BJ (cell line): ENCODE results near the gene LIPA. TPM values are rescaled to one million over a fixed set of nuclear protein-coding genes. Genes with fewer than 3 reads are reported as not detected.
A peak's percentile ranks its signal among the peaks of the same experiment; 100 is the strongest.

Source experiments
- CTCF ChIA-PET: fragments of 350-600 bp; formaldehyde crosslinking; extraction: SDS; loops from one replicate; lab custom pipeline; 2021; ENCODE audit warnings: antibody characterized with exemption, inconsistent platforms; lab: Yijun Ruan, JAX
- POLR2A ChIA-PET: fragments of 300-600 bp; sonication (Branson Sonifier 250); formaldehyde crosslinking; extraction: SDS; loops from one replicate; lab custom pipeline; 2021; ENCODE audit warnings: antibody characterized with exemption; lab: Charles Lee
- DNase-seq: peaks from one replicate; pipeline ENCODE4 v3.0.0-alpha.2; 2011; ENCODE audit warnings: low read depth
- H3K27me3 ChIP-seq: 2 replicates; pipeline ENCODE4 v1.6.0; 2011; ENCODE audit warnings: low read length; ENCODE audit not compliant: control insufficient read depth, insufficient read depth
- H3K36me3 ChIP-seq: 2 replicates; pipeline ENCODE4 v1.5.1; 2011; ENCODE audit warnings: low read length; ENCODE audit not compliant: control insufficient read depth, insufficient read depth
- H3K4me3 ChIP-seq: 2 replicates; pipeline ENCODE4 v1.5.1; 2011; ENCODE audit warnings: low read depth, mild to moderate bottlenecking, control low read depth, low read length
- polyA plus RNA-seq: library from polyadenylated mRNA; depleted of rRNA; stranded (reverse); fragments of >200 nt; gene quantifications from 2 replicates; pipeline ENCODE4 v1.2.3, GENCODE V29; 2011
- TF ChIP-seq, protein P1 (sequence below): IDR thresholded peaks from 2 replicates; pipeline ENCODE4 v1.5.1; 2011; ENCODE audit warnings: low read depth, mild to moderate bottlenecking, control low read depth, inconsistent platforms, low read length, moderate library complexity; ENCODE audit not compliant: insufficient read depth

Gene LIPA
- polyA plus RNA-seq, 1 experiment = 80.3 TPM

DNA sequence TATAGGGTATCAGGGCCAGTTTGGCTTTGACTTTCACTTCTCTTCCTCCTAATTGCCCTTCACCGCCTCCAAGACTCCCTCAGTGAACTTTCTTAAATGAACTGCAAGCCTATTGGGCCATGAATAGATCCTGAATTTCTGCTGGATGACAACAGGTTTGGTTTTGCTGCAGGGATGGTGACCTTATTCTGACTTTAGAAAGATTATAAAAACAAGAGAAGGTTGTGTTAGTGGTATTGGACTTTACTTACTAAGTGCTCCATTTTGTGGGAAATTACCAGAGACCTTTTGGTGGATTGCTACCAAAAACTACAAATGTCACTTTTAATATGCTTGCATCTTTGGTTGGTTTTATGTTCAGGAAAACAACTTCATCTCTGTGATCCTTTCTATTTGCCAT lies 11.5 kb upstream of the LIPA start:
- Histone ChIP-seq H3K4me3 (no peak overlapping the region), H3K36me3 (no peaks in the 10 kb centered on the region), H3K27me3 (no peaks in the 10 kb centered on the region)
- ChIA-PET CTCF (interaction anchor here (1.0 to 1.5 kb wide), 3 partner anchors 12 to 126 kb away, joined by 3 to 4 read pairs (median 4); no protein-coding TSS in a partner anchor), POLR2A (no interaction called here)
- peak; percentile 75 for DNase-seq
- TF ChIP-seq, protein P1, sequence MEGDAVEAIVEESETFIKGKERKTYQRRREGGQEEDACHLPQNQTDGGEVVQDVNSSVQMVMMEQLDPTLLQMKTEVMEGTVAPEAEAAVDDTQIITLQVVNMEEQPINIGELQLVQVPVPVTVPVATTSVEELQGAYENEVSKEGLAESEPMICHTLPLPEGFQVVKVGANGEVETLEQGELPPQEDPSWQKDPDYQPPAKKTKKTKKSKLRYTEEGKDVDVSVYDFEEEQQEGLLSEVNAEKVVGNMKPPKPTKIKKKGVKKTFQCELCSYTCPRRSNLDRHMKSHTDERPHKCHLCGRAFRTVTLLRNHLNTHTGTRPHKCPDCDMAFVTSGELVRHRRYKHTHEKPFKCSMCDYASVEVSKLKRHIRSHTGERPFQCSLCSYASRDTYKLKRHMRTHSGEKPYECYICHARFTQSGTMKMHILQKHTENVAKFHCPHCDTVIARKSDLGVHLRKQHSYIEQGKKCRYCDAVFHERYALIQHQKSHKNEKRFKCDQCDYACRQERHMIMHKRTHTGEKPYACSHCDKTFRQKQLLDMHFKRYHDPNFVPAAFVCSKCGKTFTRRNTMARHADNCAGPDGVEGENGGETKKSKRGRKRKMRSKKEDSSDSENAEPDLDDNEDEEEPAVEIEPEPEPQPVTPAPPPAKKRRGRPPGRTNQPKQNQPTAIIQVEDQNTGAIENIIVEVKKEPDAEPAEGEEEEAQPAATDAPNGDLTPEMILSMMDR = no peak

DNA sequence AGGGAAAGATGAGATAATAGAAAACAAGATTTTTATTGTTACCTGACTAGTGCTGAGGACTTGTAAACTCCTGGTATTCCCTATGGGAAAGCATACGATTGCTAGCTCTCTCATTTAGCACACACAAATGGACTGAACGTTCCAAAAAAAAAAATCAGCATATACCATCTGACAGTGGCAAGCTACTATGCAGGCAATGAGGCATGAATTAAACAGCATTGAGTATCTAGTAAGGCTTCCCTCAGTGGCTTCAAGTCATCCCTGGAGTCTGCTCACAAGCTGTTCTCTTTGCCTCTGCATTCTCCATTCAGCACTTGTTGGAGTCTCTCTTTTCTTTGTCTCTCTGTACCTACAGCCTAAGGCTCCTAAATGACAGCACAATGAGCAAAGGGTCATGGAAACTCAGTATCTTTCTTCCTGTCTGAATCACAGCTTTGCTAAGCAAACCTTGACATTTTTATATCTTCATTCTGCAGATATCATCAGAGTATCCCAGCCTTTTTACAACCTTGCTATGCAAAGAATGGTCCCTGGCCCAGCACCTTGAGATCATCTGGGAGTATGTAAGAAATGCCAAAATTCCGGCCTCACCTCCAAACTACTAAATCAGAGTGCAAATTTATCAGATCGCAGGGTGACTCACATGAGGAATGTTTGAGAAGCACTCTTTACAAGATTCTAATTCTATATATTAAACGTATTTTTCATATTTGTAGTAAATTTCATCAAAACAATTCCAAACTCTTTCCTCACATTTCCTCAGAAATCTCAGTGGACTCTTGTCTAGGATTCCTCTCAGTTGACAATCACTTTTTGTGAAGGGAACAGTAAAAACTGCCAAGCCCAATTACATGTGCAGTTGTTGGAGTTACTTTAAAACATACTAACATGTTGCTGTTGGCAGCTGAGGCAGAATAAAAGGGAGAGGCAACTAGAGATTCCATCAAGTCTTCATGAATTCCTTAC lies 10.8 kb upstream of the LIPA start:
- POLR2A ChIA-PET = interaction anchor here (0.5 to 1.3 kb wide), 5 partner anchors 21 to 519 kb away, joined by 4 to 7 read pairs (median 5); no protein-coding TSS in a partner anchor
- Histone ChIP-seq H3K36me3 (no peaks in the 10 kb centered on the region), H3K4me3 (no peak overlapping the region), H3K27me3 (no peaks in the 10 kb centered on the region)
- DNase-seq = peak; percentile 84
- CTCF ChIA-PET = interaction anchor here (0.7 to 1.0 kb wide), 6 partner anchors 21 to 176 kb away, joined by 3 read pairs; no protein-coding TSS in a partner anchor
- TF ChIP-seq, protein P1 = no peak

DNA sequence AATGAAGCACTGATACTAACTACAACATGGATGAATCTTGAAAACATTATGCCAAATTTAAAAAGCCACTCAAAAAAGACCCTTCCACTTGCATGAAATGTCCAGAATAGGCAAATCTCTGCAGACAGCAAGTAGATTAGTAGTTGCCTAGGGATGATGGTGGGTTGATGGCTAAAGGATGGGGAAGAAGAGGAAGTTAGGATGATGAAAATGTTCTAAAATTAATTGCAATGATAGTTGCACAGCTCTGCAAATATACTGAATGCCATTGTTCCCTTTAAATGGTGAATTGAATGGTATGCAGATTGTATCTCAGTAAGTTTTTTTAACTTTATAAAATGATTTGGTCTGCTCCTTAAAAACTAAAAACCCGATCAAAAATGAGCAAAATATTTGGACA lies 7.3 kb upstream of the LIPA start:
- Histone ChIP-seq H3K27me3 (no peaks in the 10 kb centered on the region), H3K36me3 (no peaks in the 10 kb centered on the region), H3K4me3 (no peak overlapping the region)
- TF ChIP-seq, protein P1 = no peak
- no peak for DNase-seq
- ChIA-PET POLR2A (no interaction called here), CTCF (interaction anchor here (0.7 to 1.6 kb wide), 3 partner anchors 38 to 159 kb away, joined by 3 to 4 read pairs (median 4); partner anchors contain the start of gene IFIT3)

DNA sequence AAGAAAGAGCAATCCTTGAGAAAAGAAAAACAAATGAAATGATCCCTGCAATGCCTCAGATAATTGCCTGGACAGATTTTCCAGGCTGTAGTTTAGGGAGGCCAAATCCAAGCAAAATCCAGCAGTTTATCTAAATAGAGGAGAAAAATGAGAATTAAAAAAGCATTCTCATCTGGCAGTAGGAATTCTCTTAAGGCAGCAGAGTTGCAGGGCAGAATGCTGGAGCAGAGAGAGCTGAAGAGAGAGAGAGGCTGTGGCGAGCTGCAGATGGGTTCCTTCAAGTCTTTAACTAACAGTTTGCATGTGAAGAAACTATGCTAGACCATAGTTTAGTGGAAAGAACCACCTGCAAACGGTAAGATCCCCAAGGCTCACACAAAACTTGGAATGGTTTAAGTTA lies 6.0 kb upstream of the LIPA start:
- POLR2A ChIA-PET = no interaction called here
- no peaks in the 10 kb centered on the region for H3K27me3 ChIP-seq
- H3K4me3 ChIP-seq = no peak overlapping the region
- DNase-seq = no peak
- CTCF ChIA-PET = interaction anchor here (0.9 to 1.4 kb wide), 3 partner anchors 98 to 132 kb away, joined by 3 to 4 read pairs (median 3); no protein-coding TSS in a partner anchor
- H3K36me3 ChIP-seq = no peaks in the 10 kb centered on the region
- TF ChIP-seq, protein P1 = no peak

DNA sequence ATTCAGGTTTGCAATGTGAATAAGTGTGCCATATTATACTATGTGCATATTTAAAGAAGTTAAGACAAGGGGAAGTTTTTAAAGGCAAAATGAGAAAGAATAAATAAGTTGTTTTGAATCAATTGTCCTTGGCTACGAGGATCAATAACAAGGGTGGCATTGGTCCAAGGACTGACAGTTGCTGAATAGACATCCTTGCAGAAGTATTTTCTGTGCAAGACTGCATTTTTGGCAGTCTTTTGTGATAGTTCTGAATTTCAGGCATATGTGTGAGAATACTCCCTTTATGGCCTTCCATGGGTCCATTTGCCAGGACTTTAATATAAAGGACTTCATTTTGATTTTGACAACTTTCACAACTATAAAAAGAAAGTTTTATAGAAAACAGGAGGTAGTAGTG lies 5.4 kb upstream of the LIPA start:
- H3K4me3 ChIP-seq = no peak overlapping the region
- ChIA-PET POLR2A (no interaction called here), CTCF (interaction anchor here (1.2 kb wide), 1 partner anchor 26 kb away, joined by 3 read pairs; no protein-coding TSS in a partner anchor)
- H3K36me3 ChIP-seq = no peaks in the 10 kb centered on the region
- no peak for DNase-seq
- H3K27me3 ChIP-seq = no peaks in the 10 kb centered on the region
- TF ChIP-seq, protein P1 = no peak
